Measurements from ENCODE around the gene MACC1.
"Not testable (repeated sequence)": the region's sequence is repeated elsewhere in the genome, so short reads cannot be mapped to it uniquely, and the experiment has no call there.

The MACC1 gene

GRCh38 chr7:20229646-20230500 lies 12.7 kb upstream of the MACC1 start:
- FAIRE-seq, result no peak

DNA sequence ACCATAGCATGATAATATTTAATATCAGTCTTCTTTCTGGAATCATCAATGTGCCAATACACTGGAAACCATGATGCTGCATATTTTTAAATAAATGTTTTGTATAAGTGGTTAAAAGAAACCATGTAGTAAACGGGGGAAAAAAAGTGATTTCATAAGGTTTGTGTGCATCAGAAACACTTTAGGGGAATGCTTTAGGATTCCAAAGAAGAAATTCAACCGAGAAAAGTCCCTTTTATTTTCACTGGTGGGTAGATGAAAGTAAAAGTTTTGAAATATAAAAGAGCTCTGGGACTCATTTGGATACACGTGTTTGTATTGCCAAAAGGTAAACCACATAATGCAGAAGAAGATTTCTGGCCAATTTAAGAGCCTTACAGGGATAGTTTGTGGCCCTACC lies 11.9 kb upstream of the MACC1 start:
- FAIRE-seq, result no peak

DNA sequence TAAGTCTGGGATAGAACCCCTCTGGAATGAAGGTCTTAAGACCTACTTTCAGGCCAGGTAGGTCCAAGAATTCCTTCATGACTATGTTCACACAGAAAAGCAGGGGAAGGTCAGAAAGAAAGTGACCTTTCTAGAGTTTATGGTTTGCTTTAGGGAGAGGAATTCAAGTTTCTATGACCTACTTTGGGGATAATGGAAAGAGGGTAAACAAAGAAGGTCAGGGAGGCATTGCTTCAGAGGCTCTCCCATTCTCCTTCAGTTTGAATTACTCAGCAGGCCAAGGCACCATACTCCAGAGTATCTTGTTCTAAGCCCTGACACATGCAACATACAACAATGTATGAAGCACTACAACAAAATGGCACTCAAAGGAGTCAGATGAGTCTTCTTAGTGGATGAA lies 11.5 kb upstream of the MACC1 start:
- FAIRE-seq, result no peak

GRCh38 chr7:20227291-20227795 lies 10.2 kb upstream of the MACC1 start:
- FAIRE-seq, result no peak

GRCh38 chr7:20226860-20227259 lies 9.7 kb upstream of the MACC1 start:
- no peak for FAIRE-seq

DNA sequence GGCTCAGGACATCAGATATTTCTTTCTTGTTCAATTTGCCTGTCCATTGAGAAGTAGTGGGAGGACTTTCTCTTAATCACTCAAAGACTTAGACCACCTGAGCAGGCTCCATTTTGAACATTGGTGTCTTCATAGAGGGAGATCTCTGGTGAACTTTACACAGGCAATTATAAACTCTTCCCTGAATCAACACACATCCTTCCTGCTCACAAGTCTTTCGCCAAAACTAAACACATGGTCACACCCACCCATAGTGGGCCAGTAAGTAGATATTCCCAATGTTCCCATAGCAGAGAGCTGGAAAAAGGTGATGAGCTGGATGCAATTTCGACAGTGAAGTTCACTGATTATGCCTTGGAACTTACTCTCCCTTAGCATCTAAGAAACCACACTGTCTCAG lies 8.2 kb upstream of the MACC1 start:
- FAIRE-seq, result no peak

GRCh38 chr7:20224025-20224424 lies 6.8 kb upstream of the MACC1 start:
- FAIRE-seq, result no peak

DNA sequence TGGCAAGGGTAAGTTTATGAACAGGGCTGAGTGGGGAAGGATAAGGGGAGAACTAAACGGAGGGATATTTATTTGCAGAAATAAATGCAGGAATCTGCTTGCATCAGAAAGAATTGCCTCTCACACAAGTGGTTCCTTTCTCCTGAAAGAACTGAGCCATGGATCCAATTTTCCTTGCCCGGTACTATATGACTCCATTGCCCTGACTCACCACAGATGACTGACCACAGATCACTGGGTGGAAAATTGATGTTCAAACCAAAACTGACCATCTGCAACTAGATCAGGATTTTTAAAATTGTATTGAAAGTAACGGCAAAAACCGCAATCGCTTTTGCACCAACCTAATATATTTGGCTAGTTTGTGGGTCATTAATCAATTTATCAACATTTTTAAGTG lies 6.2 kb upstream of the MACC1 start:
- peak; percentile 84 for FAIRE-seq

- FAIRE-seq, result no peak
These were observed 5.1 kb upstream of the MACC1 start for GRCh38 chr7:20222219-20222828.

DNA sequence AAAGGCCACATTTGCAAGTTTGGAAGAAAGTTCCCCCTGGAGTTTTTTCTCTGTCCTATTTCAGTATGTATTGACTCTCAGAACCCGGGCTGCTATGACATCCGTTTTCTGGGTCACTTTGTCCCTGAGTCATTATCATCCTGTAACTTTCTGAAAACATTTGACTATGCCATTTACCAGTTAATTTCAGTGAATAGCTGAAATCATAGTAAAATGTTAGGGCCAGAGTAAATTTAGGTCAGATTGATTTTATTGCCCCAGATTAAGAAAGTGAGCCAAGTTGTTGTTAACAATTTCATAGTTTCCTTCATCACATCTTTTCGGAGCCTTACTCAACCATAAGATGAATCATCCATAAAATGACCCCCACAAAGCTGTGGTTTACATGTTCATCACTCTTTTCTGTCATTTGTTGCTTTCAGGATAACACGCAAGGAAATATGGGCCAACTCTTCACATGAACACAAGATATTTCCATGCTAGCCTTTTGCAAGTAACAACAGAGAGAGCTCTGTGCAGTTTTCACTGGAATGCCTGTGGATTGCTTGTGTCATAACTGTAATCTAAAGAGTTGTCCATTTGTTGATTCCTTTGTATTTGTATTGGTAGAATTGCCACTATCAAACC lies 3.9 kb upstream of the MACC1 start:
- FAIRE-seq, result peak; percentile 58

DNA sequence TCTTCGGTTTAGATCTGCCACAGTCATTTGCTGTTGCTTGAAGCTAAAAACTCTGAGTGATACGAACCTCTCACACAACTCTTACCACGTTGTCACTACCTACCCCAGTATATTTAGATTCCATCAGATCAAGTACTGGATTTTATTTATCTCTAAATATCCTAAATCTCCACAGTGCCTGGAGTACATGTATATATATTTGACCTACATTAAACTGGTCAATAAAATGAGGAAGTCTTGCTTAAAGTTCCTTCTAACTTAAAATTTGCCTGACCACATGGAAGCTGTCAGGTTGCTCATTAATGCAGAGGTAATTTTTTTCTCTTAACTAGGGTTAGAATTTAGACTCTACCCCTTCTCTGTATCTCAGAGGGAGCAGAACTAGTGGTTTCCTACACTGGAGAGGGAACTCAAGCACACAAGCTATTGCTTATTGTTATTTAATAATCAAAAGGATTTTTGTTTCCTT lies 3.1 kb upstream of the MACC1 start:
- peak; percentile 5 for FAIRE-seq

GRCh38 chr7:20219446-20220292 lies 2.5 kb upstream of the MACC1 start:
- peak; percentile 41 for FAIRE-seq

DNA sequence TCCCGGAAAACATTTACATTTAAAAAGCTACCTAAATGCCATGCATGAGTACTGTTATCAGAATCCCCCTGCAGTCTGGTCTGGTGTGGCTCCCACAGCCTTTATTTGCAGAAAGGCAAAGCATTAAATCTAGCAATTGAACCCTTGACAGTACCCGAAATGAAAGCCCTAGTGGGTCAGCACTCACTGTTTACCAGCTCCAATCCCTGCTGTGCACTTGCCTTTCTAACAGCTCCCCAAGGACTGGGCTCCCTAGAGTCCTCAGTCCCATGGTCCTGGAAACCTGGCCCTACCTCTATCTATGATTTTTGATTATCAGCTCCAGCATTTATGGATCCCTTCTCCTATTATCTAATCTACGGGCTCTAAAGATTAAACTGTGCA lies 1.9 kb upstream of the MACC1 start:
- FAIRE-seq, result no peak

DNA sequence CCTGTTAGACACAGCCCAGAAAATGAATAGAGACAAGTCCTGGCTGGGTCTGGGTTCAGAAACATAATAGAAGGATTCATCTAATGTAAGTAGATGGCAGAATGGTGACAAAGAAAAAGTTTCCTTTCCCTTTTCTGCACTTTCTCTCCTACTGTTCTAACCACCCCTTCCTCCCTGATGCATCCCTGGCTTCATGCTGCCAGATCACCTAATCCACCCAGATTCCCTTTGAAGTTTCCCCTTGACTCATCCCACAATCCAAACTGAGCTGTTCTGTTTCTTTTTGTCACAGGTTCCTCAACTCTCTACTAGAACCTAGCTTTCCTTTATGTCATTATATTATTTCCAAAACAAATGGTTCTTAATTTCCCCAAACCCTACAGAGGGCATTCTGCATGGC lies 1.1 kb upstream of the MACC1 start:
- FAIRE-seq, result no peak

DNA sequence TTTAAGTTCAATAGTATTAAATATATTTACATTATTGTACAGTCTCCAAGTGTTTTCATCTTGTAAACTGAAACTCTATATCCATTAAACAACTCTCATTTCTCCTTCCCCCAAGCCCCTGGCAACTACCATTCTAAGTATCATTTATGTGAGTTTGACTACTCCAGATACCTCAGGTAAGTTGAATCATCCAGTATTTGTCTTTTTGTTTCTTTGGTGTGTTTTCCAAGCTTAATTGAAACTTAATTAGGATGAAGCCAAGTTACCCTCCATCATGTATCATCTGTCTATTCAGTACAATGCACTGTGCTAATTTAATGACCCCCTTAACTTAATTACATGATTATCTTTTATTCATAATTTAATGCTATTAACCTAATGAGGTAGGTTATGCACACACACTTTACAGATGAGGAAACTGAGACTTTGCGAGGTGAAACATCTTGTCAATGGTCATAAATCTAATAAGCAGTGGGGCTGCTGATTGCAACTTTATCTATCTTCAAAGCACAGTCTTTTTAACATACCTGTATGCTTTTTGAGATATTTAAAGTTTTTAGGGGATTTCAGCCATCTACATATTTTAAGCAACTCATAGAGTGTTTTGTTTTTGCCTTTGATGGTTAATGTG lies 663 bp downstream of the MACC1 start:
- FAIRE-seq, result peak; percentile 85

GRCh38 chr7:20214921-20215669 lies 2.1 kb downstream of the MACC1 start:
- peak; percentile 55 for FAIRE-seq

GRCh38 chr7:20214132-20214531 lies 3.1 kb downstream of the MACC1 start:
- FAIRE-seq, result no peak

DNA sequence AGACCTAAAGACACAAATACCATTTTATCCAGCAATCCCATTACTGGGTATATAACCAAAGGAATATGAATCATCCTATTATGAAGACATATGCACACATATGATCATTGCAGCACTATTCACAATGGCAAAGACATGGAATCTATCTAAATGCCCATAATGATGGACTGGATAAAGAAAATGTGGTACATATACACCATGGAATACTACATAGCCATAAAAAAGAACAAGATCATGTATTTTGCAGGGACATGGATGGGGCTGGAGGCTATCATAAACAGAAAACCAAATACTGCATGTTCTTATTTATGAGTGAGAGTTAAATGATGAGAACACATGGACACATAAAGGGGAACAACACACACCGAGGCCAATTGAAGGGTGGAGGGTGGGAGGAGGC lies 3.8 kb downstream of the MACC1 start:
- FAIRE-seq, result no peak

DNA sequence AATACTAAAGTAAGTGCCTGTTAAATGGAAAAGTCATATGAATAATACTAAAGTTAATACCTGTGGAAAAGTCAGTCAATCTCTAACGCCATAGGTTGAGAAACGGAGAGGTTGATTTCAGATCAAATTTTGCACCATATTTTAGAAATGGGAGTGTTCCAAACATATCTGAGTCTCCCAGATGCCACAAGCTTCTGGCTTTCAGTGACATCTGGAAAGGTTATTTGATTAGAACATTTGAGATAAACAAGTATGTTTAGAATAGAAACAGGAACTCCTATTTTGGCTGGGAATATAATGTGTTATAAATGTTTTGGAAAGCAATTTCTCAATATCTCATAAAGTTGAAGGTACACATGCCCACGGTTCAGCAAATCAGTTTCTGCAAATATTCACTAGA lies 5.8 kb downstream of the MACC1 start:
- FAIRE-seq, result no peak

GRCh38 chr7:20208651-20209307 lies 8.4 kb downstream of the MACC1 start:
- FAIRE-seq, result no peak

- FAIRE-seq, result not testable (repeated sequence)
These were observed 9.4 kb downstream of the MACC1 start for GRCh38 chr7:20207811-20208210.

Data from islet of Langerhans (tissue), 1 donor.